Endothelial cell of umbilical vein (primary cell): Measurements from ENCODE around the gene ANKH.

Experiments used
- CTCF ChIP-seq, 2 donors: IDR thresholded peaks; 1 replicate in 1 of 2; 2 replicates in 1 of 2; pipeline ENCODE4 v1.5.1; 2011; ENCODE audit warnings: low read length in 2 of 2, mild to moderate bottlenecking in 2 of 2, moderate library complexity in 2 of 2, control low read depth in 1 of 2, inconsistent platforms in 1 of 2, low read depth in 1 of 2; ENCODE audit not compliant: insufficient read depth in 1 of 2; ENCODE audit errors: extremely low read depth in 1 of 2
- EZH2 ChIP-seq: IDR thresholded peaks from 2 replicates; pipeline ENCODE4 v1.6.1; 2012; ENCODE audit warnings: borderline replicate concordance, low read depth, mild to moderate bottlenecking, moderate library complexity, low read length, inconsistent platforms; ENCODE audit not compliant: severe bottlenecking
- GATA2 ChIP-seq: IDR thresholded peaks from 2 replicates; pipeline ENCODE4 v1.7.0; 2011; ENCODE audit warnings: low read depth, mild to moderate bottlenecking, moderate library complexity, mixed read lengths, low read length; ENCODE audit not compliant: insufficient read length, insufficient read depth
- POLR2A ChIP-seq: IDR thresholded peaks from 2 replicates; pipeline ENCODE4 v1.6.1; 2012; ENCODE audit warnings: low read depth, mild to moderate bottlenecking, control low read depth, low read length
- POLR2AphosphoS5 ChIP-seq: IDR thresholded peaks from 2 replicates; pipeline ENCODE4 v1.6.1; 2012; ENCODE audit warnings: low read depth, mild to moderate bottlenecking, control low read depth, low read length, moderate library complexity; ENCODE audit not compliant: insufficient read depth

- TF ChIP-seq CTCF (IDR thresholded peaks at IDR 0.05; ENCODE audit: extremely low read depth in 1 of 2, insufficient read depth in 1 of 2, low read depth in 1 of 2, low read length in 2 of 2) (no peak), POLR2A (no peak), POLR2AphosphoS5 (no peak), EZH2 (no peak), GATA2 (no peak)
Observed at GRCh38 chr5:14909369-14909768, 37.8 kb upstream of the ANKH start.
